WERI-Rb-1 (cell line): Measurements from ENCODE around the gene IL18RAP.

Source experiments
- DNase-seq: peaks from one replicate; pipeline ENCODE4 v3.0.0-alpha.2; 2020
- H3K27ac ChIP-seq: fragments of 250-450 bp; sonication (Bioruptor Pico); 2 replicates; pipeline ENCODE4 v1.5.1; 2020; ENCODE audit warnings: mild to moderate bottlenecking, moderate library complexity
- H3K27me3 ChIP-seq: fragments of 250-450 bp; sonication (Bioruptor Pico); 2 replicates; pipeline ENCODE4 v1.5.1; 2021; ENCODE audit warnings: mild to moderate bottlenecking, low read depth, moderate library complexity; ENCODE audit not compliant: insufficient read depth, severe bottlenecking
- H3K36me3 ChIP-seq: fragments of 250-450 bp; sonication (Bioruptor Pico); 2 replicates; pipeline ENCODE4 v1.5.1; 2020; ENCODE audit warnings: mild to moderate bottlenecking, moderate library complexity
- H3K4me3 ChIP-seq: 2 replicates; pipeline ENCODE4 v1.5.1; 2011; ENCODE audit warnings: low read depth, mild to moderate bottlenecking, control low read depth, low read length
- H3K9me3 ChIP-seq: fragments of 250-450 bp; sonication (Bioruptor Pico); 2 replicates; pipeline ENCODE4 v1.5.1; 2021; ENCODE audit warnings: mild to moderate bottlenecking, moderate library complexity; ENCODE audit not compliant: severe bottlenecking
- TF ChIP-seq, protein P1 (sequence below): IDR thresholded peaks from 2 replicates; pipeline ENCODE4 v1.5.1; 2011; ENCODE audit warnings: low read depth, mild to moderate bottlenecking, control low read depth, inconsistent platforms, low read length

Gene IL18RAP

DNA sequence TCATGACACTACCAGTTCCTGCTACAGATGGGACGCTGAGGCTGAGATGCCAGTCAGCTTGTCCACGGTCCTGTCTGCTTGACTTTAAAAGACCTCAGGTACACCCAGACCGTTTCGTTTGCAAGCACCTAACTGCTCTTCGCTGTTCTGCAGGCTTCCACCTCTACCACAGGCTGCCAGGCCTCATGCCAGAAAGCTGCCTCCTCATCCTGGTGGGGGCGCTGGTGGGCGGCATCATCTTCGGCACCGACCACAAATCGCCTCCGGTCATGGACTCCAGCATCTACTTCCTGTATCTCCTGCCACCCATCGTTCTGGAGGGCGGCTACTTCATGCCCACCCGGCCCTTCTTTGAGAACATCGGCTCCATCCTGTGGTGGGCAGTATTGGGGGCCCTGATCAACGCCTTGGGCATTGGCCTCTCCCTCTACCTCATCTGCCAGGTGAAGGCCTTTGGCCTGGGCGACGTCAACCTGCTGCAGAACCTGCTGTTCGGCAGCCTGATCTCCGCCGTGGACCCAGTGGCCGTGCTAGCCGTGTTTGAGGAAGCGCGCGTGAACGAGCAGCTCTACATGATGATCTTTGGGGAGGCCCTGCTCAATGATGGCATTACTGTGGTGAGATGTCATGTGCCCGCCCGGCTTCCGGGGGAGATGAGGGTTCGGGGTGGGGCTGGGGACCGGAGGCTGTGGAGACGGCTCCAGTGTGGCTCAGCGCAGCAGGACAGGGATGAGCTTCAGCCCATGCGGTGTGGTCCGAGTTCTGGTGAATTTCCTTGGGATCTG lies 55.9 kb downstream of the IL18RAP start:
- Histone ChIP-seq H3K9me3 (no peaks in the 10 kb centered on the region), H3K27me3 (peaks cover 68% of the 10 kb centered on the region), H3K4me3 (no peak overlapping the region), H3K36me3 (no peaks in the 10 kb centered on the region), H3K27ac (no peak overlapping the region)
- TF ChIP-seq, protein P1, sequence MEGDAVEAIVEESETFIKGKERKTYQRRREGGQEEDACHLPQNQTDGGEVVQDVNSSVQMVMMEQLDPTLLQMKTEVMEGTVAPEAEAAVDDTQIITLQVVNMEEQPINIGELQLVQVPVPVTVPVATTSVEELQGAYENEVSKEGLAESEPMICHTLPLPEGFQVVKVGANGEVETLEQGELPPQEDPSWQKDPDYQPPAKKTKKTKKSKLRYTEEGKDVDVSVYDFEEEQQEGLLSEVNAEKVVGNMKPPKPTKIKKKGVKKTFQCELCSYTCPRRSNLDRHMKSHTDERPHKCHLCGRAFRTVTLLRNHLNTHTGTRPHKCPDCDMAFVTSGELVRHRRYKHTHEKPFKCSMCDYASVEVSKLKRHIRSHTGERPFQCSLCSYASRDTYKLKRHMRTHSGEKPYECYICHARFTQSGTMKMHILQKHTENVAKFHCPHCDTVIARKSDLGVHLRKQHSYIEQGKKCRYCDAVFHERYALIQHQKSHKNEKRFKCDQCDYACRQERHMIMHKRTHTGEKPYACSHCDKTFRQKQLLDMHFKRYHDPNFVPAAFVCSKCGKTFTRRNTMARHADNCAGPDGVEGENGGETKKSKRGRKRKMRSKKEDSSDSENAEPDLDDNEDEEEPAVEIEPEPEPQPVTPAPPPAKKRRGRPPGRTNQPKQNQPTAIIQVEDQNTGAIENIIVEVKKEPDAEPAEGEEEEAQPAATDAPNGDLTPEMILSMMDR = no peak
- DNase-seq = no peak

DNA sequence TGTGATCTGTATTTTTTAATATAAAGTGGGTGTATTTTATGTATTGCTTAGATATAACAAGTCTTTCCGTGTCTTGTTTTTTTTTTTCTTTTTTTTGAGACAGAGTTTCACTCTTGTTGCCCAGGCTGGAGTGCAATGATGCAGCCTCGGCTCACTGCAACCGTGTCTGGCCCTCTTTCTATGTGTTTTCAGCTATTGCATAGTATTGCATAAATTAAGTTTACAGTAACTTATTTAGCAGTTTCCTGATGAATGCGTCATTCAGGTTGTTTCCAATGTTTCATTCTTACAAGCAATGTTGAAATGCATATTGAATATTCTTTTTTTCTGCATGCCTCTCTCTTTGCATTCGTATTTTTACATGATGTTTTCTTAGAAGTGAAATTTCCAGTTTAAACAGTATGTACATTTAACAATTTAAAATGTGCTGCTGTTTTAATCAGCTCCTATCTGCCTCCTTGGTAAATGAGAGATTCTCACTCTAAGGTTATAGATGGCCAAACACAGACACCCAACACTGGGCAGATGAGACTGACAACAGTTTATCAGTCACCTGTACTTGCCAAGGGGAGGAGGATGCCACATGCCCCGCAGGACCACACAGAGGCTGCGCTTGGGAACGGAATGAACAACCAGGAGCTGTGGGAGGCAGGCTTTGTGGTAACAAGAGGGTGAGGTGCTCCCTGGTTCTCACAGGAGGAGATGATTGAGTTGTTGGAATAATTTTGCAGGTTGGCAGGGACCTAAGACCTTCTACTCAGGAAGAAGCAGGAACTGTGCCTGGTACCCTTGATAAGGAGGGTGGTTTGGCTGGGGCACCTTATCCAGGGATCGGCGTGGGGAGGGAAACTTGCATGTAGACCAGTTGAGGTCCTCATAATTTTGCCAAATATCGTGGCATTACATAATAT lies 57.6 kb downstream of the IL18RAP start:
- no peak overlapping the region for H3K27ac ChIP-seq
- H3K27me3 ChIP-seq = peaks cover 68% of the 10 kb centered on the region
- TF ChIP-seq, protein P1 = no peak
- no peak overlapping the region for H3K4me3 ChIP-seq
- no peaks in the 10 kb centered on the region for H3K9me3 ChIP-seq
- no peak for DNase-seq
- no peaks in the 10 kb centered on the region for H3K36me3 ChIP-seq

DNA sequence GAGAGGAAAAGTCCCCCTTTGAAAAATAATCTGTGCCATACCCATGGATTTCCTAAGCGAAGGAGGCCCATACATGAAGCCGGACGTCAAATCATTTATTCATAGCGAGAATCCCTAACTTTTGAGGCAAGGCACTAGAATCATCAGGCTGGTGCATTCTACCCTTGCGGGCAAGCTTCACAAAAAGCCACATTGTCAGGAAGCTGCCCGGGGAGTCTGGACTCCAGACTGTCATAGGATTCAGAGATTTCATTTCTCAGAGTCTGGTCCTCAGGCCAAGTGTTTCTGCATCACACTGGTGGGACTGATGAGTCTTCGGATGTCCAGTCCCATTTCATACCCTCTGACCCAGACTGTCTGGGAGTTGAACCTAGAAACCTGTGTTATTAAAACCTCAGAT lies 59.0 kb downstream of the IL18RAP start:
- TF ChIP-seq, protein P1 = no peak
- Histone ChIP-seq H3K36me3 (no peaks in the 10 kb centered on the region), H3K4me3 (no peak overlapping the region), H3K9me3 (no peaks in the 10 kb centered on the region), H3K27me3 (peaks cover 71% of the 10 kb centered on the region), H3K27ac (no peak overlapping the region)
- no peak for DNase-seq

DNA sequence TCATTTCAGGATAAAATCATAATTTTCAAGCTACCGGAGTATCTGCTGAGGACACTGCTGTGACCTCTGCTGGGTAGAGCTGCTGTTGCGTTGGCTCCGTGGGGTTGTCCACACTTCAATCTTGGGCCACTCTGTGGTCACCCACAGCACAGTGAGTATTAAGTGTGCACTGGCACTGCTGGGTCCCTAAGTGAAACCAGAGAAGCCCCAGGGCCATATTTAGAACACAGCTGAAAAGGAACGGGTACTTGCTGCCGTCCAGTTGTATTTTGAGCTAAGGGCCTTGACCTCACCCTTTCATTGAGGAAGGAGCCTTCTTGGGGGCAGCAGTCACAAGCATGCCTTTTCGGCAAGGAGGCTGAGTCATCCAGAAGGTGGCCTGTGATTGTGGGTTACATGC lies 60.1 kb downstream of the IL18RAP start:
- no peaks in the 10 kb centered on the region for H3K36me3 ChIP-seq
- DNase-seq = no peak
- H3K27me3 ChIP-seq = peaks cover 72% of the 10 kb centered on the region
- TF ChIP-seq, protein P1 = no peak
- no peak overlapping the region for H3K4me3 ChIP-seq
- no peak overlapping the region for H3K27ac ChIP-seq
- no peaks in the 10 kb centered on the region for H3K9me3 ChIP-seq

DNA sequence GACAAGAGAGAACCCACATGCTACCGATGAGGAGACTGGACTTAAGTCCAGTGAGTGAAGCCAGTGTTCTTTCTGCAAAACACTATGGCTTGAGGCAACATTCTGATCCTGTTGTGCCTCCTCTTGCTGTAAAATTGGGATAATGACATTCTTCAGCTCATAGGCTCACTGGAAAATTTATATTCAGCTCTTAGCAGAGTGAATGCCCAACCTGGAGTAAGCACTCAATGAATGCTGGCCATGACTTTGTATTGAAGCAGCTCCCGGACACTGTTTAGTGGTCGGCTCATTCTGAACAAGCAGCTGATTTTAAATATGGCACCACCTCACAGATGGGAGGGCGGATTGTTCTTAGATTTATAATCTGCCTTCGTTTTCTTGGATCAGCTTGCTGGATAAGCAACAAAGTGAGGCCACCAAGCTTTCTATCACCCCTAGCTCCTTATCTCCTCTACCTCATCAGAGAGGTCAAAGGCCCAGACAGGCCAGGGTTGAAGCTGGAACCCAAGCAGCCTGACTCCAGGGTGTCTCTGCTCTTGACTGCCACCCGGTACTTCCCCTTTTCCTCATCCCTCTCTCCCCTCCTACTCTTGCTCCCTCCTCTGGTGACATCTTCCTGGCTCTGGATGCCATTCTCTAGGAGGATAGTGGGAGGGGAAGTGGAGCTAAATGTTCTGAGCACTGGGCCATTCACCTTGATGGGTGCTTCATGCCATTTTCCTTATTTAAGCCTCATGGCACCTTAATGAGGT lies 61.5 kb downstream of the IL18RAP start:
- Histone ChIP-seq H3K9me3 (no peaks in the 10 kb centered on the region), H3K27me3 (peaks cover 66% of the 10 kb centered on the region), H3K36me3 (no peaks in the 10 kb centered on the region), H3K4me3 (no peak overlapping the region), H3K27ac (no peak overlapping the region)
- no peak for DNase-seq
- TF ChIP-seq, protein P1 = no peak
